Germinal center (tissue), 1 donor: ENCODE results near the gene AZIN2.
"Not testable (repeated sequence)": the region's sequence is repeated elsewhere in the genome, so short reads cannot be mapped to it uniquely, and the experiment has no call there.

Experiments used
- DNase-seq: peaks from one replicate; pipeline ENCODE4 v3.0.0; 2012; ENCODE audit warnings: mixed read lengths, low spot score

AZIN2 gene

GRCh38 chr1:33094971-33095604 lies 14.1 kb downstream of the AZIN2 start:
- DNase-seq = no peak

GRCh38 chr1:33096363-33097005 lies 15.5 kb downstream of the AZIN2 start:
- no peak for DNase-seq

- no peak for DNase-seq
These were observed 16.2 kb downstream of the AZIN2 start for GRCh38 chr1:33097137-33097611.

GRCh38 chr1:33097762-33098161 lies 16.8 kb downstream of the AZIN2 start:
- no peak for DNase-seq

- no peak for DNase-seq
These were observed 17.4 kb downstream of the AZIN2 start for GRCh38 chr1:33098371-33098770.

- no peak for DNase-seq
These were observed 18.6 kb downstream of the AZIN2 start for GRCh38 chr1:33099290-33100118.

GRCh38 chr1:33100119-33100415 lies 19.1 kb downstream of the AZIN2 start:
- DNase-seq = not testable (repeated sequence)

GRCh38 chr1:33110477-33110876 lies 29.5 kb downstream of the AZIN2 start:
- no peak for DNase-seq

GRCh38 chr1:33111965-33112364 lies 31.0 kb downstream of the AZIN2 start:
- DNase-seq = no peak

- no peak for DNase-seq
These were observed 36.6 kb downstream of the AZIN2 start for GRCh38 chr1:33117440-33118085.

GRCh38 chr1:33118274-33118673 lies 37.3 kb downstream of the AZIN2 start:
- DNase-seq = no peak

- no peak for DNase-seq
These were observed 38.1 kb downstream of the AZIN2 start for GRCh38 chr1:33119050-33119449.

- peak; percentile 85 for DNase-seq
These were observed 38.7 kb downstream of the AZIN2 start for GRCh38 chr1:33119532-33120217.

GRCh38 chr1:33120436-33121231 lies 39.7 kb downstream of the AZIN2 start:
- peak; percentile 62 for DNase-seq

- DNase-seq = no peak
These were observed 40.8 kb downstream of the AZIN2 start for GRCh38 chr1:33121728-33122127.

GRCh38 chr1:33122483-33123178 lies 41.7 kb downstream of the AZIN2 start:
- no peak for DNase-seq

- DNase-seq = no peak
These were observed 42.3 kb downstream of the AZIN2 start for GRCh38 chr1:33123266-33123665.

GRCh38 chr1:33124647-33125046 lies 43.7 kb downstream of the AZIN2 start:
- DNase-seq = not testable (repeated sequence)

- no peak for DNase-seq
These were observed 45.6 kb downstream of the AZIN2 start for GRCh38 chr1:33126411-33127000.
